ENCODE data around the gene C6. TPM values are rescaled to one million over a fixed set of nuclear protein-coding genes. Genes with fewer than 3 reads are reported as not detected.

C6 gene
- total RNA-seq, 4 donors from 2014 or later, result 0.19 to 4.3 (median 1.8) TPM

DNA sequence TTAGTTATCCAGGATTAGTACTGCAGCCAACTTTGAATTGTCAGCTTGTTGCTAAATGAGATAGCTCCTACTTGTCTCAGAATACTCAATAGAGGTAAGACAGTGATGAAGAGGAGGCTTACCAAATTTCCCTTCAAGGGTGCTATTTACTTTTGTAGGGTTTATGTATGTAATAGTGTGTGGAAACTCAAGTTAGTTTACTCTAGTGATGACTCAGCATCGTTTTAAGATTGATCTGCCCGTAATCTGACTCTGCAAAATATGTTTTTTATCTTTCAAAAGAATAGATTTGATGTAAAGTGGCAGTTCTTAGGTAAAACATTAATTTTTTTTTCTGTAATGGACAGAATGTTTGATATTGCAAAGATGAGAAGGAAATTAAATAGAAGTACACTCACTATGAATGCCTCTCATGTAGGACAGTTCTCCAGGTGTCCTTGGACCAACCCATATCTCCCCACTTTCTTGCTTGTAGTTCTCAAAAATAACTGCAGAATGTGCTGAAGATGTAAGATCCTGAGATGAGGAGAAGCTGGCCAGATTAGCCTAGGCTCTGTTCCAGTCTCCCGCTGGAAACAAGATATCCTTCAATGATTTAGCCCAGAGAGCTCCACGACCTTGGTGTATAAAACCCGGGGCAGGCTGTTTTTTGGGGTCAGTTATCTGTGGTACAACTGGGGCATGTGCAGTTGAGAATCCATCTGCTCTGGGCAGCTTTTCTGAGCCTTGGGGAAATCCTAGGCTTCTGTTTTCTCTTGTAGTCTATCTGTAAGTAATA, 117.8 kb downstream of the C6 start:
- DNase-seq (ENCODE audit: low spot score in 2 of 2), result no peak
- Histone ChIP-seq H3K4me3 (no peak overlapping the region), H3K27ac (no peak overlapping the region), H3K36me3 (no peaks in the 10 kb centered on the region), H3K9me3 (no peaks in the 10 kb centered on the region), H3K4me1 (no peaks in the 10 kb centered on the region), H3K27me3 (no peaks in the 10 kb centered on the region)
- 82% methylated on average over 5 of the region's 5 CpGs for WGBS
- TF ChIP-seq POLR2AphosphoS5 (IDR thresholded peaks at IDR 0.05) (no peak), POLR2A (IDR thresholded peaks at IDR 0.05) (no peak), EP300 (IDR thresholded peaks at IDR 0.05) (no peak)
- TF ChIP-seq, protein P1, sequence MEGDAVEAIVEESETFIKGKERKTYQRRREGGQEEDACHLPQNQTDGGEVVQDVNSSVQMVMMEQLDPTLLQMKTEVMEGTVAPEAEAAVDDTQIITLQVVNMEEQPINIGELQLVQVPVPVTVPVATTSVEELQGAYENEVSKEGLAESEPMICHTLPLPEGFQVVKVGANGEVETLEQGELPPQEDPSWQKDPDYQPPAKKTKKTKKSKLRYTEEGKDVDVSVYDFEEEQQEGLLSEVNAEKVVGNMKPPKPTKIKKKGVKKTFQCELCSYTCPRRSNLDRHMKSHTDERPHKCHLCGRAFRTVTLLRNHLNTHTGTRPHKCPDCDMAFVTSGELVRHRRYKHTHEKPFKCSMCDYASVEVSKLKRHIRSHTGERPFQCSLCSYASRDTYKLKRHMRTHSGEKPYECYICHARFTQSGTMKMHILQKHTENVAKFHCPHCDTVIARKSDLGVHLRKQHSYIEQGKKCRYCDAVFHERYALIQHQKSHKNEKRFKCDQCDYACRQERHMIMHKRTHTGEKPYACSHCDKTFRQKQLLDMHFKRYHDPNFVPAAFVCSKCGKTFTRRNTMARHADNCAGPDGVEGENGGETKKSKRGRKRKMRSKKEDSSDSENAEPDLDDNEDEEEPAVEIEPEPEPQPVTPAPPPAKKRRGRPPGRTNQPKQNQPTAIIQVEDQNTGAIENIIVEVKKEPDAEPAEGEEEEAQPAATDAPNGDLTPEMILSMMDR (IDR thresholded peaks at IDR 0.05), result no peak

DNA sequence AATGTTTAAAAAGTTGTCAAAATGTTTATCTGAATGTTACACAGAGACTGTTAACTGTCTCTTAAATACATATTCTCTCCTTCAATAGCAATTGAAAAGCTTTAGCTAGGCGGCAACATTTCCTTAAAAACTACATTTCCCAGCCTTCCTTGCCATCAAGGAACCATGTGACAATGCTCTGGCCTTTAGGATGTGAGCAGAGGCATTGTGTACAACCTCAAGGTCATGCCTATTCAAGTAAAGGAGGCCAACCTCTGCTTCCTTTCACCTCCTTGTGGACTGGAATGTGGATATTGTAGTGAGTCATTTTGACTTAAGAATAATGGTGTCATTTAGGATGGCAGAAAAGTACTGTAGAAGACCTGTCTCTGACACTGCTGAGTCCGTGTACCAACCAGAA, 118.5 kb downstream of the C6 start:
- H3K4me3 ChIP-seq, result no peak overlapping the region
- H3K36me3 ChIP-seq, result no peaks in the 10 kb centered on the region
- no peaks in the 10 kb centered on the region for H3K4me1 ChIP-seq
- H3K27me3 ChIP-seq, result no peaks in the 10 kb centered on the region
- no peak for DNase-seq (ENCODE audit: low spot score in 2 of 2)
- TF ChIP-seq POLR2AphosphoS5 (IDR thresholded peaks at IDR 0.05), result no peak
- H3K27ac ChIP-seq, result no peak overlapping the region
- no peaks in the 10 kb centered on the region for H3K9me3 ChIP-seq
- WGBS, result 81% methylated on average over 2 of the region's 2 CpGs

DNA sequence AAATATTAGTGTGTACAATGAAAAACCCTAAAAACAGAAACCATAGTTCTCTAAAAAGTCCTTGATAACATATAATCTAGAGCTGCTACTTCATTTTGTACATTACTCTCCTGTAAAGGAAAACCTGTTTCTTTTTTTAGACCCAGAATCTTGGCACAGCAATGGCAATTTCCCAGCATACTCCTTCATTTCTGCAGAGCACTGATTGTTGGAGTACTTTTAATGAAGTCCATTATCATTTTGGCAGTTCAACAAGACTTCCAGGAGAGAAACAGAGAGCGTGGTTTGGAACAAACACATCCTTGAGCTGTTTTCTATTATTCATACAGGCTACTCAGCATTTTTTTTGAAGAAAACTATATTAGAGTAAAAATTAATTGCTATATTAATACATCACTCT, 119.5 kb downstream of the C6 start:
- H3K9me3 ChIP-seq, result no peaks in the 10 kb centered on the region
- no peak overlapping the region for H3K4me3 ChIP-seq
- 59% methylated on average over 1 of the region's 1 CpG for WGBS
- no peak for DNase-seq (ENCODE audit: low spot score in 2 of 2)
- no peaks in the 10 kb centered on the region for H3K36me3 ChIP-seq
- TF ChIP-seq, protein P1 (IDR thresholded peaks at IDR 0.05), result no peak
- no peak for TF ChIP-seq POLR2A (IDR thresholded peaks at IDR 0.05)
- no peaks in the 10 kb centered on the region for H3K27me3 ChIP-seq
- H3K27ac ChIP-seq, result no peak overlapping the region
- H3K4me1 ChIP-seq, result no peaks in the 10 kb centered on the region

Other genes starting within 250 kb of the C6 start
- not detected for gene MROH2B, start 142.2 kb downstream of the C6 start, total RNA-seq